WTC11 (cell line): ENCODE results near the gene VAC14.

Experiments
- CTCF ChIP-seq: fragments of 200-600 bp; IDR thresholded peaks from 2 replicates; pipeline ENCODE4 v1.8.0; 2022; ENCODE audit warnings: antibody characterized with exemption
- E2F1 ChIP-seq: sonication (generic); formaldehyde crosslinking; IDR thresholded peaks from 2 replicates; pipeline ENCODE4 v1.8.0; 2022; ENCODE audit warnings: mild to moderate bottlenecking, missing genetic modification reagents
- FOXJ3 ChIP-seq: sonication (generic); formaldehyde crosslinking; IDR thresholded peaks from 2 replicates; pipeline ENCODE4 v1.9.0; 2021; ENCODE audit warnings: missing genetic modification reagents, mild to moderate bottlenecking, borderline replicate concordance
- NFYB ChIP-seq: sonication (generic); formaldehyde crosslinking; conservative IDR thresholded peaks from 2 replicates; pipeline ENCODE4 v1.8.0; 2022; ENCODE audit warnings: low read depth, missing genetic modification reagents
- NR1H2 ChIP-seq: sonication (generic); formaldehyde crosslinking; IDR thresholded peaks from 2 replicates; pipeline ENCODE4 v1.9.0; 2021; ENCODE audit warnings: mild to moderate bottlenecking, moderate library complexity, missing genetic modification reagents
- PRRX2 ChIP-seq: fragments of 250-450 bp; sonication (Bioruptor Pico); IDR thresholded peaks from 2 replicates; pipeline ENCODE4 v1.8.0; 2021; ENCODE audit warnings: mild to moderate bottlenecking
- TEAD4 ChIP-seq: sonication (generic); formaldehyde crosslinking; IDR thresholded peaks from 2 replicates; pipeline ENCODE4 v1.8.0; 2022; ENCODE audit warnings: mild to moderate bottlenecking, missing genetic modification reagents
- USF1 ChIP-seq: sonication (generic); formaldehyde crosslinking; IDR thresholded peaks from 2 replicates; pipeline ENCODE4 v1.8.0; 2022; ENCODE audit warnings: mild to moderate bottlenecking, missing genetic modification reagents
- ZNF232 ChIP-seq: sonication (generic); formaldehyde crosslinking; IDR thresholded peaks from 2 replicates; pipeline ENCODE4 v1.8.0; 2022; ENCODE audit warnings: mild to moderate bottlenecking, missing genetic modification reagents
- TF ChIP-seq, protein P1 (sequence below): sonication (generic); formaldehyde crosslinking; conservative IDR thresholded peaks from 2 replicates; pipeline ENCODE4 v1.8.1; 2022; ENCODE audit warnings: mild to moderate bottlenecking, missing genetic modification reagents
- TF ChIP-seq, protein P2 (sequence below): sonication (generic); formaldehyde crosslinking; IDR thresholded peaks from 2 replicates; pipeline ENCODE4 v1.8.1; 2023; ENCODE audit warnings: mild to moderate bottlenecking, missing genetic modification reagents, moderate library complexity

- TF ChIP-seq, protein P1, sequence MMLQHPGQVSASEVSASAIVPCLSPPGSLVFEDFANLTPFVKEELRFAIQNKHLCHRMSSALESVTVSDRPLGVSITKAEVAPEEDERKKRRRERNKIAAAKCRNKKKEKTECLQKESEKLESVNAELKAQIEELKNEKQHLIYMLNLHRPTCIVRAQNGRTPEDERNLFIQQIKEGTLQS, result no peak
- TF ChIP-seq CTCF (no peak), NR1H2 (CRISPR knock-in tag) (no peak), TEAD4 (CRISPR knock-in tag) (no peak), PRRX2 (CRISPR knock-in tag) (no peak), NFYB (CRISPR knock-in tag) (no peak), USF1 (CRISPR knock-in tag) (no peak), E2F1 (CRISPR knock-in tag) (no peak), FOXJ3 (no peak), ZNF232 (CRISPR knock-in tag) (no peak)
- TF ChIP-seq, protein P2, sequence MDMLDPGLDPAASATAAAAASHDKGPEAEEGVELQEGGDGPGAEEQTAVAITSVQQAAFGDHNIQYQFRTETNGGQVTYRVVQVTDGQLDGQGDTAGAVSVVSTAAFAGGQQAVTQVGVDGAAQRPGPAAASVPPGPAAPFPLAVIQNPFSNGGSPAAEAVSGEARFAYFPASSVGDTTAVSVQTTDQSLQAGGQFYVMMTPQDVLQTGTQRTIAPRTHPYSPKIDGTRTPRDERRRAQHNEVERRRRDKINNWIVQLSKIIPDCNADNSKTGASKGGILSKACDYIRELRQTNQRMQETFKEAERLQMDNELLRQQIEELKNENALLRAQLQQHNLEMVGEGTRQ (CRISPR knock-in tag), result no peak
Observed at GRCh38 chr16:70795296-70795912, 5.6 kb downstream of the VAC14 start.
